ENCODE measurements around the gene RPP25L. TPM values are rescaled to one million over a fixed set of nuclear protein-coding genes. Genes with fewer than 3 reads are reported as not detected.

The RPP25L gene
- total and polyA plus RNA-seq, 8 donors, result 17.7 to 22.4 (median 20.6) TPM

DNA sequence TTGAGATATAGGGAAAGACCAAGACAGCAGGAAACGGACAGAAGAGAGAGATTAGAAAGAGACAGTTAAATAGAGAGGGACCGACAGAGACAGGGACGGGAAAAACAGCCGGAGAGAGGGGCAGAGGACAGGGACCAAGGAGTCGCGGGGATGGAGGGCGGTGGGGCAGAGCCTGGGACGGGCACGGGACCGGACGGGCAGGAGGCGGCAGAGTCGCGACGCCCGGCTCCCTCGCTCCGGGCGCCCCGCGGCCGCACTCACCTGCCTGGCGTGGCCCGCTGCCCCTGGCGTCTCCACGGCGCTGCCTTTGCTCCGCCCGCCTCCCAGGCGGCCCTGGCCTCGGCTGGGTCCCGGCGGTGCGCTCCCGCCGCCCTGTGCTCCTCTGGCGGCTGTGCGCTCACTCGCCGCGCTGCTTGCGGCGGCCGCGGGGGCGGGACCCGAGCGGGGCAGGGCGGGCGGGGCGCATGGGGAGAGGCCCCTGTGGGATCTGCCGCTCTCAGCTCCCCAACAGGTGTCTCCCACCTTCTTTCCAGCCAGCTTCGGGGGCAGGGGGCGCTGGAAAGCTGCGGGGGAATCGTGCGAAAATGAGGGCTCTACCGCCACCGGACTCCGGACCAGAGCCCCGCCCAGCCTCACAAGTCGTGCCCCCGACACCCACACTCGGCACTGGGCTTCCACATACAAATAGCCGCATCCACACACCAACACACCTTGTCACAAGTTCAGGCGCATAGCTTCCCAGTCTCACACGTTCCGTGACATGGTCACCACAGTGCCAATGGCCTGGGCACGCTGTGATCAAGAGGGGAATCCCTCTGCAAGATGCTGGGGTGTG is 17.0 kb upstream of the RPP25L start, which contains the start of gene ARID3C:
TSS of gene ARID3C (minus strand) at position 411 of the 835 bp plus-strand sequence. CDS start 1,052 bp downstream, outside the sequence.
- ATAC-seq, result peak; percentile 84
- intact Hi-C loops (cut with DNase I), result no loop called here
- Histone ChIP-seq H3K27me3 (peaks cover 60 to 74% of the 10 kb centered on the region in 2 donors), H3K27ac (no peak within 1 kb of the TSS), H3K4me3 (peak within 1 kb of the TSS; percentile 21 to 25), H3K9me3 (no peaks in the 10 kb centered on the region), H3K4me1 (peaks cover 0 to 13% of the 10 kb centered on the region in 2 donors), H3K36me3 (no peaks in the 10 kb centered on the region)
- peak in 1 of 4 donors; percentile 86 for DNase-seq
- TF ChIP-seq, protein P1, sequence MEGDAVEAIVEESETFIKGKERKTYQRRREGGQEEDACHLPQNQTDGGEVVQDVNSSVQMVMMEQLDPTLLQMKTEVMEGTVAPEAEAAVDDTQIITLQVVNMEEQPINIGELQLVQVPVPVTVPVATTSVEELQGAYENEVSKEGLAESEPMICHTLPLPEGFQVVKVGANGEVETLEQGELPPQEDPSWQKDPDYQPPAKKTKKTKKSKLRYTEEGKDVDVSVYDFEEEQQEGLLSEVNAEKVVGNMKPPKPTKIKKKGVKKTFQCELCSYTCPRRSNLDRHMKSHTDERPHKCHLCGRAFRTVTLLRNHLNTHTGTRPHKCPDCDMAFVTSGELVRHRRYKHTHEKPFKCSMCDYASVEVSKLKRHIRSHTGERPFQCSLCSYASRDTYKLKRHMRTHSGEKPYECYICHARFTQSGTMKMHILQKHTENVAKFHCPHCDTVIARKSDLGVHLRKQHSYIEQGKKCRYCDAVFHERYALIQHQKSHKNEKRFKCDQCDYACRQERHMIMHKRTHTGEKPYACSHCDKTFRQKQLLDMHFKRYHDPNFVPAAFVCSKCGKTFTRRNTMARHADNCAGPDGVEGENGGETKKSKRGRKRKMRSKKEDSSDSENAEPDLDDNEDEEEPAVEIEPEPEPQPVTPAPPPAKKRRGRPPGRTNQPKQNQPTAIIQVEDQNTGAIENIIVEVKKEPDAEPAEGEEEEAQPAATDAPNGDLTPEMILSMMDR (IDR thresholded peaks at IDR 0.05), result no peak

DNA sequence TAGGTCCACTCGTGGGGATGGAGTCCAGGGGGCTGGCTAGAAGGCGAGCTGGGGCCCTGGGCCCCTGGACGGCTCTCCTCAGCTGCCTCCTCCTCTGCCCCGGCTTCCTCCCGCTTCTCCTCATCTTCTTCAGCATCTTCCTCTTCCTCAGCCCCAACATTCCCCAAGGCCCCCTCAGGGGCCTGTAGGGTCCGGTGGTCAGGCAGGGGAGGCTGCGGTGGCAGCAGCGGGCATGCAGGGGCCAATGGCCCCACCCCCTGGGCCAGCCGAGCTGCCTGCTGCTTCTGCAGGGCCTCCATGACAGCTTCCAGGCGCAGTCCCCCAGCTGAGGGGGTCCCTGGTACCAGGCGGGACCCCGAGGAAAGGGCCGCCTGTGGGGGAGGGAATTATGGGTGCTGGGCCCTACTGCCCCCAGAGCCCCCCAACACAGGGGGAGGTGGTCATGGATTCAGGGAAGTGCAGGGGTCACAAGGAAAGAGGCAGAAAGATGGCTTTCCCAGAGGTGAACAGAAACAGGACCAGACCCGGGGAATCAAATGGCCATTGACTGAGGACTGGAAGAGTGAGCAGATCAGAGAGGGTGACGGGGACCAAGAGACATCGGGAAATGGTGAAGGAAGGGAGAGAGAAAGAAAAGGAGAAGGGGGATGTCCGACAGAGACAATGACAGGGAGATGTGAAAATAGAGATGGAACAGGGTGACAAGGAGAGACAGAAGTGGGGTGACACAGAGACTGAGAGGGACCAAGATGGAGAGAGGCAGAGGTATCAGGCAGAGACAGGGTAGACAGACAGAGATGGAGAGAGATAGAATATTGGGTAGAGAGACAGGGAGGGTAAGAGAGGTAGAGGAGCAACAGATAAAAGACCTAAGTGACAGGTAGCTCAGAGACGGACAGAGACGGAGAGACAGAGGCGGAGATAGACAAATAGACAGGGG is 16.1 kb upstream of the RPP25L start:
- H3K4me3 ChIP-seq, result peak overlapping the region; percentile 21 to 25
- ATAC-seq, result no peak

DNA sequence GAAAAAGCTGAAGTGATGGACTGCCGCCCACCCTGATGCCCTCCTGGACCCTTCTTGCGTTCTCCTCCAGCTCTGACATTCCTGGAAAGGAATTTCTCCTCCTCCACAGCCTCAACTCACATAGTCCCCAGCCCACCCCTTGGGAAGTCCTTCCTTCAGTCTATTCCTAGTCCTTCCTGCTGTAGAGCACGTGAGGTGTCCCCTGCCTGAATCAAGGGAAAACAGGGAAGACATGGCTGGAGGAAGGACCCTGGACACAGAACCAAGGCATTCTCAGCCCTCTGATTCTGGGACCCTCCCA is 13.2 kb upstream of the RPP25L start:
- H3K4me3 ChIP-seq, result no peak overlapping the region
- intact Hi-C loops (cut with DNase I), result no loop called here
- H3K4me1 ChIP-seq, result peaks cover 0 to 27% of the 10 kb centered on the region in 2 donors
- H3K27me3 ChIP-seq, result peaks cover 79 to 88% of the 10 kb centered on the region in 2 donors
- no peak overlapping the region for H3K27ac ChIP-seq
- no peaks in the 10 kb centered on the region for H3K9me3 ChIP-seq
- DNase-seq (no peak), ATAC-seq (no peak)
- H3K36me3 ChIP-seq, result no peaks in the 10 kb centered on the region
- TF ChIP-seq, protein P1 (IDR thresholded peaks at IDR 0.05), result no peak

More for the DNA sequence above, 16.1 kb upstream of the RPP25L start:
- TF ChIP-seq, protein P1 (IDR thresholded peaks at IDR 0.05), result no peak
- Histone ChIP-seq H3K36me3 (no peaks in the 10 kb centered on the region), H3K27me3 (peaks cover 69 to 83% of the 10 kb centered on the region in 2 donors), H3K9me3 (no peaks in the 10 kb centered on the region), H3K4me1 (peaks cover 0 to 21% of the 10 kb centered on the region in 2 donors), H3K27ac (no peak overlapping the region)
- DNase-seq, result no peak
- intact Hi-C loops (cut with DNase I), result no loop called here

DNA sequence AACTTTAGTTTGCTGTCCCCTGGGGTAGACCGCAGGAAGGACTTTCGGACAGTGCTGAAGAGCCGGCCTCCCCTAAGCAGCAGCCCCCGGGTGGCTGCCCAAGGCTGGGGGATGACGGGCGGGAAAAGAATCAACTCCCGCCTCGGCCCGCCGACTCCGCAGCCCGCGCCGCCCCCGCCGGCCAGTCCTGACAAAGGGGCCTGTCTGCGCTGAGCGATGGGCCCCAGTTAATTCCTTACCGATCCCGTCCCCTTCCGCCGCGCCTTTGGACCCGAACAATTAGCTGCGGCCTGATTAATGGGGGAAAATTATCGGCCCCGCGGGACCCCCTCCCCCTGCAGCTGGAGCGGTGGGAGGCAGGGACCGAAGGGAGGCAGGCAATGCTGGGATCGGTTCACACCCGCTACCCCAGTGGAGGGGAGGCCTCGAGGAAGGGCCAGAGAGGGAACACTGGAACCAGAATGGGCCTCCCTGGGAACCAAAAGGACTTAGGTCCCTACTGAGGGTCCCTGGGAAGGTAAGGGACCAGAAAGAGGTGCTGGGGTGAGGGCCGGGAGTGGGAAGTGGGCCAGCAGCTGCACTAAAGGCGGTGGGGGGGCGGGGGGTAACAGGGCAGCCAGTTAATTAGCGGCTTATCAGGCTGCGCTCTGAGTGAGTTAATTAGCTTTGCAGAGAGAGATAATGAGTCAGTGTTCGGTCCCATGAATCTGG is 12.7 kb upstream of the RPP25L start:
- intact Hi-C loops (cut with DNase I), result no loop called here
- Histone ChIP-seq H3K27ac (no peak overlapping the region), H3K36me3 (no peaks in the 10 kb centered on the region), H3K9me3 (no peaks in the 10 kb centered on the region), H3K27me3 (peaks cover 73 to 82% of the 10 kb centered on the region in 2 donors), H3K4me1 (peaks cover 2 to 31% of the 10 kb centered on the region in 2 donors), H3K4me3 (no peak overlapping the region)
- no peak for DNase-seq
- TF ChIP-seq, protein P1 (IDR thresholded peaks at IDR 0.05), result no peak
- ATAC-seq, result no peak
